HepG2 (cell line): ENCODE measurements around the gene WSB2. TPM values are rescaled to one million over a fixed set of nuclear protein-coding genes. Genes with fewer than 3 reads are reported as not detected.

Experiments used
- CHCHD3 ChIP-seq: sonication (generic); formaldehyde crosslinking; IDR thresholded peaks from 2 replicates; pipeline ENCODE4 v1.8.0; 2022; ENCODE audit warnings: mild to moderate bottlenecking, missing genetic modification reagents, moderate library complexity
- HDAC1 ChIP-seq: sonication (generic); formaldehyde crosslinking; IDR thresholded peaks from 2 replicates; pipeline ENCODE4 v1.5.1; 2020; ENCODE audit warnings: mild to moderate bottlenecking, missing genetic modification reagents
- MTERF4 ChIP-seq: sonication (generic); formaldehyde crosslinking; IDR thresholded peaks from 2 replicates; pipeline ENCODE4 v1.8.0; 2023; ENCODE audit warnings: mild to moderate bottlenecking, missing genetic modification reagents
- MZF1 ChIP-seq: sonication (generic); formaldehyde crosslinking; IDR thresholded peaks from 2 replicates; pipeline ENCODE4 v1.8.1; 2023; ENCODE audit warnings: mild to moderate bottlenecking, missing genetic modification reagents, borderline replicate concordance
- PAXIP1 ChIP-seq: sonication (generic); formaldehyde crosslinking; conservative IDR thresholded peaks from 2 replicates; pipeline ENCODE4 v1.4.0; 2020; ENCODE audit warnings: mild to moderate bottlenecking, missing genetic modification reagents, moderate library complexity
- RBM39 ChIP-seq: fragments of 200-400 bp; formaldehyde crosslinking; IDR thresholded peaks from one replicate; pipeline ENCODE4 v1.6.1; 2018; ENCODE audit warnings: antibody characterized with exemption, mild to moderate bottlenecking, low read depth, low read length; ENCODE audit not compliant: poor library complexity, severe bottlenecking
- RELA ChIP-seq: sonication (generic); formaldehyde crosslinking; IDR thresholded peaks from 2 replicates; pipeline ENCODE4 v1.4.0; 2020; ENCODE audit warnings: missing genetic modification reagents
- RFX5 ChIP-seq: IDR thresholded peaks from 2 replicates; pipeline ENCODE4 v1.6.1; 2011; ENCODE audit warnings: low read depth, low read length, improper control_type of control experiment
- SKI ChIP-seq: fragments of 450-650 bp; IDR thresholded peaks from one replicate; pipeline ENCODE4 v1.6.1; 2018; ENCODE audit warnings: mild to moderate bottlenecking; ENCODE audit not compliant: partially characterized antibody
- SMC3 ChIP-seq: IDR thresholded peaks from 2 replicates; pipeline ENCODE4 v1.6.1; 2011; ENCODE audit warnings: low read length, improper control_type of control experiment
- TBL1XR1 ChIP-seq: fragments of 150-350 bp; IDR thresholded peaks from 2 replicates; pipeline ENCODE4 v1.6.1; 2014; ENCODE audit warnings: borderline replicate concordance, low read length; ENCODE audit not compliant: partially characterized antibody
- TOPORS ChIP-seq: sonication (generic); formaldehyde crosslinking; IDR thresholded peaks from 2 replicates; pipeline ENCODE4 v1.8.0; 2023; ENCODE audit warnings: mild to moderate bottlenecking, missing genetic modification reagents
- ZBTB10 ChIP-seq: sonication (generic); formaldehyde crosslinking; IDR thresholded peaks from 2 replicates; pipeline ENCODE4 v1.4.0; 2020; ENCODE audit warnings: missing genetic modification reagents, borderline replicate concordance
- ZFP36L1 ChIP-seq: sonication (generic); formaldehyde crosslinking; IDR thresholded peaks from 2 replicates; pipeline ENCODE4 v1.8.0; 2022; ENCODE audit warnings: mild to moderate bottlenecking, missing genetic modification reagents, moderate library complexity
- ZMYM3 ChIP-seq: sonication (generic); formaldehyde crosslinking; IDR thresholded peaks from 2 replicates; pipeline ENCODE4 v1.5.1; 2020; ENCODE audit warnings: mild to moderate bottlenecking, missing genetic modification reagents
- ZNF10 ChIP-seq: sonication (generic); formaldehyde crosslinking; IDR thresholded peaks from 2 replicates; pipeline ENCODE4 v1.4.0; 2020; ENCODE audit warnings: mild to moderate bottlenecking, low read depth, missing genetic modification reagents, borderline replicate concordance
- ZNF260 ChIP-seq: sonication (generic); formaldehyde crosslinking; IDR thresholded peaks from 2 replicates; pipeline ENCODE4 v1.4.0; 2020; ENCODE audit warnings: missing genetic modification reagents, low read depth, mild to moderate bottlenecking, borderline replicate concordance
- ZNF317 ChIP-seq: sonication (generic); formaldehyde crosslinking; IDR thresholded peaks from 2 replicates; pipeline ENCODE4 v1.5.0; 2020; ENCODE audit warnings: mild to moderate bottlenecking, missing genetic modification reagents
- ZNF530 ChIP-seq: sonication (generic); formaldehyde crosslinking; IDR thresholded peaks from 2 replicates; pipeline ENCODE4 v1.5.0; 2020; ENCODE audit warnings: low read depth, mild to moderate bottlenecking, missing genetic modification reagents
- ZNF577 ChIP-seq: sonication (generic); formaldehyde crosslinking; IDR thresholded peaks from 2 replicates; pipeline ENCODE4 v1.4.0; 2020; ENCODE audit warnings: mild to moderate bottlenecking, low read depth, missing genetic modification reagents, borderline replicate concordance
- polyA plus RNA-seq, 8 experiments: library from polyadenylated mRNA; depleted of rRNA in 3 of 8; stranded (reverse) in 7 of 8; unstranded in 1 of 8; fragments of >200 nt; fragmentation: Illumina TruSeq in 4 of 8; extraction: Trizol in 4 of 8; gene quantifications; 2 replicates each; pipeline versions ENCODE4 v1.2.1 to v1.2.3, GENCODE V29; 2011 to 2016; ENCODE audit warnings: low read depth in 4 of 8, missing spikeins in 1 of 8, mixed read lengths in 1 of 8; ENCODE audit not compliant: insufficient read depth in 1 of 8
- total RNA-seq, 5 experiments: library from RNA; depleted of rRNA; stranded (reverse); fragments of >200 nt; fragmentation: Illumina TruSeq; extraction: Trizol; gene quantifications; 2 replicates each; pipeline ENCODE4 v1.2.3, GENCODE V29; 2016; ENCODE audit warnings: low read depth in 1 of 5
- TF ChIP-seq, protein P1 (sequence below): sonication (generic); formaldehyde crosslinking; IDR thresholded peaks from 2 replicates; pipeline ENCODE4 v1.4.0; 2020; ENCODE audit warnings: missing genetic modification reagents
- TF ChIP-seq, protein P2 (sequence below): sonication (generic); formaldehyde crosslinking; IDR thresholded peaks from 2 replicates; pipeline ENCODE4 v1.8.0; 2022; ENCODE audit warnings: missing genetic modification reagents, low read depth, mild to moderate bottlenecking, borderline replicate concordance

WSB2 gene
- total and polyA plus RNA-seq, 2 of the 13 experiments (the other 11 are each of a cell fraction or from before 2014, with no cell fraction given): 31.0 to 82.8 TPM

GRCh38 chr12:118015944-118016343 is 45.0 kb downstream of the WSB2 start (continued):
- TF ChIP-seq SKI (peak; percentile 68), ZFP36L1 (CRISPR knock-in tag) (no peak), ZNF10 (no peak), TOPORS (CRISPR knock-in tag) (no peak), RELA (CRISPR knock-in tag) (0 out of 2 replicates have a peak, but pooled peaks have one; percentile 4), RBM39 (no peak), SMC3 (no peak), ZNF530 (CRISPR knock-in tag) (no peak), ZMYM3 (CRISPR knock-in tag) (no peak), PAXIP1 (CRISPR knock-in tag) (no peak), MZF1 (CRISPR knock-in tag) (no peak), MTERF4 (CRISPR knock-in tag) (no peak), TBL1XR1 (peak; percentile 72), HDAC1 (CRISPR knock-in tag) (no peak), ZNF317 (CRISPR knock-in tag) (no peak), RFX5 (no peak), CHCHD3 (CRISPR knock-in tag) (no peak), ZNF260 (CRISPR knock-in tag) (no peak), ZBTB10 (CRISPR knock-in tag) (no peak), ZNF577 (no peak)
- TF ChIP-seq, protein P1, sequence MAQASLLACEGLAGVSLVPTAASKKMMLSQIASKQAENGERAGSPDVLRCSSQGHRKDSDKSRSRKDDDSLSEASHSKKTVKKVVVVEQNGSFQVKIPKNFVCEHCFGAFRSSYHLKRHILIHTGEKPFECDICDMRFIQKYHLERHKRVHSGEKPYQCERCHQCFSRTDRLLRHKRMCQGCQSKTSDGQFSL (CRISPR knock-in tag): no peak
- TF ChIP-seq, protein P2, sequence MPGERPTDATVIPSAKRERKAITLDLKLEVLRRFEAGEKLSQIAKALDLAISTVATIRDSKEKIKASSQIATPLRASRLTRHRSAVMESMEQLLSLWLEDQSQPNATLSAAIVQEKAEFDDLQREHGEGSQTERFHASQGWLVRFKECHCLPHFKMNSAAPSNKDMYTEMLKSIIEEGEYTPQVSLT (CRISPR knock-in tag): no peak
